AG09309 (cell line): ENCODE measurements around the gene HNF4A.
"Not testable (repeated sequence)": the region's sequence is repeated elsewhere in the genome, so short reads cannot be mapped to it uniquely, and the experiment has no call there.

Experiments
- DNase-seq: peaks from one replicate; pipeline ENCODE4 v3.0.0-alpha.2; 2010; ENCODE audit warnings: low read depth
- H3K4me3 ChIP-seq: 2 replicates; pipeline ENCODE4 v1.5.1; 2011; ENCODE audit warnings: mild to moderate bottlenecking, low read depth, low read length, moderate library complexity; ENCODE audit not compliant: control insufficient read depth
- CTCF ChIP-seq: IDR thresholded peaks from 2 replicates; pipeline ENCODE4 v1.5.1; 2011; ENCODE audit warnings: mild to moderate bottlenecking, low read depth, low read length, inconsistent platforms; ENCODE audit not compliant: insufficient read depth, control insufficient read depth; ENCODE audit errors: missing control alignments

Gene HNF4A

GRCh38 chr20:44335675-44336074 lies 19.8 kb upstream of the HNF4A start:
- TF ChIP-seq CTCF = no peak
- DNase-seq = no peak
- no peak overlapping the region for H3K4me3 ChIP-seq

GRCh38 chr20:44336086-44336485 lies 19.4 kb upstream of the HNF4A start:
- H3K4me3 ChIP-seq = no peak overlapping the region
- TF ChIP-seq CTCF = no peak
- no peak for DNase-seq

- H3K4me3 ChIP-seq = no peak within 1 kb of the TSS
- TF ChIP-seq CTCF = no peak
These were observed 18.6 kb upstream of the HNF4A start, which contains the start of gene R3HDML for GRCh38 chr20:44336725-44337380. R3HDML (plus strand) TSS chr20:44337043; CDS start chr20:44337158, 115 bp downstream.

GRCh38 chr20:44342248-44342647 lies 13.3 kb upstream of the HNF4A start:
- no peak for DNase-seq
- H3K4me3 ChIP-seq = no peak overlapping the region
- TF ChIP-seq CTCF = no peak

More at GRCh38 chr20:44336725-44337380, 18.6 kb upstream of the HNF4A start, which contains the start of gene R3HDML:
- DNase-seq = no peak

GRCh38 chr20:44343162-44343675 lies 12.3 kb upstream of the HNF4A start:
- DNase-seq = no peak
- no peak for TF ChIP-seq CTCF
- H3K4me3 ChIP-seq = no peak overlapping the region

GRCh38 chr20:44344723-44345122 lies 10.8 kb upstream of the HNF4A start:
- H3K4me3 ChIP-seq = no peak overlapping the region
- no peak for DNase-seq
- no peak for TF ChIP-seq CTCF

GRCh38 chr20:44345147-44345546 lies 10.4 kb upstream of the HNF4A start:
- no peak overlapping the region for H3K4me3 ChIP-seq
- DNase-seq = no peak
- no peak for TF ChIP-seq CTCF

- DNase-seq = not testable (repeated sequence)
These were observed 9.6 kb upstream of the HNF4A start for GRCh38 chr20:44345941-44346340.

More at GRCh38 chr20:44345941-44346340, 9.6 kb upstream of the HNF4A start:
- not testable (repeated sequence) for H3K4me3 ChIP-seq
